GM12801 (cell line): ENCODE data around the gene TTC23.

Experiments used
- TF ChIP-seq, protein P1 (sequence below): IDR thresholded peaks from one replicate; pipeline ENCODE4 v1.5.1; 2011; ENCODE audit warnings: control low read depth; ENCODE audit not compliant: insufficient read length; ENCODE audit errors: extremely low read depth

TTC23 gene

DNA sequence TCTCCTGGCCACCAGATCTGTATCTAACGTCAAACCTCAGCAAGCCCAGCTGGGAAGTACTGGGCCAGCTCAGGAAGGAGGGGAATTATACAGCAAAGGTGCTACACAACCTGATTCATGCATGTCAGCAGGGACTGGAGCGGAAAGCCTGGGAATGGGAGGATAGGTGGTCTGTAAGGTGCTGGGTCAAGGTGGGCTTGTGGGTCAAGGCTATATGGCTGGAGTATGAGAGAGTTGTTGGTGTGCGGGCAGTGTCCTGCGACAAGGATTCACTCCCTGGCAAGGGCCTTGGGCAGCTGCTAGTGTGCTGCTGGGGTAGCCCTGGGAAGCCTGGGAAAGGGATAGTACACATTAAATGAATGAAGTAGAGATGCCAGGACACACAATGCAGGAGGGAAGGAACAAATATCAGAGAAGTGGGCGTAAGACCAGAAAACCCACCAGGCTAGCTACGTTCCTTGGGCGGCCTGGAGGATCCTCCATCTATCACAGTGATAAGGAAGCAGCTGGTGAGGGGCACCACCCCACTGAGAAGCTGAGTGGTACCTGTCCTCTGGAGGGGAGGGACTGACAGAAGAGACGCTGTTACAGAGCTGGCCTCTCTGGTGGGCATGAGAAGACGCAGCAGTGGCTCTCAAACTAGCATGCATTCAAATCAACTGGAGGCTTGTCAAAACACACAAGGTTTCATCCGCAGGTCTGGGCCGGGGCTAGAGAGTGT lies 153.0 kb downstream of the TTC23 start:
- TF ChIP-seq, protein P1, sequence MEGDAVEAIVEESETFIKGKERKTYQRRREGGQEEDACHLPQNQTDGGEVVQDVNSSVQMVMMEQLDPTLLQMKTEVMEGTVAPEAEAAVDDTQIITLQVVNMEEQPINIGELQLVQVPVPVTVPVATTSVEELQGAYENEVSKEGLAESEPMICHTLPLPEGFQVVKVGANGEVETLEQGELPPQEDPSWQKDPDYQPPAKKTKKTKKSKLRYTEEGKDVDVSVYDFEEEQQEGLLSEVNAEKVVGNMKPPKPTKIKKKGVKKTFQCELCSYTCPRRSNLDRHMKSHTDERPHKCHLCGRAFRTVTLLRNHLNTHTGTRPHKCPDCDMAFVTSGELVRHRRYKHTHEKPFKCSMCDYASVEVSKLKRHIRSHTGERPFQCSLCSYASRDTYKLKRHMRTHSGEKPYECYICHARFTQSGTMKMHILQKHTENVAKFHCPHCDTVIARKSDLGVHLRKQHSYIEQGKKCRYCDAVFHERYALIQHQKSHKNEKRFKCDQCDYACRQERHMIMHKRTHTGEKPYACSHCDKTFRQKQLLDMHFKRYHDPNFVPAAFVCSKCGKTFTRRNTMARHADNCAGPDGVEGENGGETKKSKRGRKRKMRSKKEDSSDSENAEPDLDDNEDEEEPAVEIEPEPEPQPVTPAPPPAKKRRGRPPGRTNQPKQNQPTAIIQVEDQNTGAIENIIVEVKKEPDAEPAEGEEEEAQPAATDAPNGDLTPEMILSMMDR: no peak

DNA sequence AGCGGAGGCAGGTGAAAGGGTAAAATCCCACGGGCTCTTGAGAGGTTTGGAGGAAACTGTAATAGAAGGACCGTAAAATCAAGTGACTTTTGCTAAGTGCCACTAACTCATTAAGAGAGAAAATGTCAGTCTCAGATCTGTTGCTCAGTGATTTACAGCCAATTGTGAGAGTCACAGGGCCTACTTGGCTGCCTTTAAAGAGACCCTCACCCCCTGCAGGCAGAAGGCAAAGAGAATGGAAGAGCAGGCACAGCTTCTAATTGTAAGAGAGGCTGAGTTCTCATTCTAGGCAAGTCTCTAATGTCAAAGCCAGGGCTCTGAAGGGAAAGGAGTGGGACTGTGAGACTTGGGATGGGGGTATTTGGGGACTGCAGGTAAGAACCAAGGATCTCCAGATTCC lies 153.8 kb downstream of the TTC23 start:
- TF ChIP-seq, protein P1: no peak

DNA sequence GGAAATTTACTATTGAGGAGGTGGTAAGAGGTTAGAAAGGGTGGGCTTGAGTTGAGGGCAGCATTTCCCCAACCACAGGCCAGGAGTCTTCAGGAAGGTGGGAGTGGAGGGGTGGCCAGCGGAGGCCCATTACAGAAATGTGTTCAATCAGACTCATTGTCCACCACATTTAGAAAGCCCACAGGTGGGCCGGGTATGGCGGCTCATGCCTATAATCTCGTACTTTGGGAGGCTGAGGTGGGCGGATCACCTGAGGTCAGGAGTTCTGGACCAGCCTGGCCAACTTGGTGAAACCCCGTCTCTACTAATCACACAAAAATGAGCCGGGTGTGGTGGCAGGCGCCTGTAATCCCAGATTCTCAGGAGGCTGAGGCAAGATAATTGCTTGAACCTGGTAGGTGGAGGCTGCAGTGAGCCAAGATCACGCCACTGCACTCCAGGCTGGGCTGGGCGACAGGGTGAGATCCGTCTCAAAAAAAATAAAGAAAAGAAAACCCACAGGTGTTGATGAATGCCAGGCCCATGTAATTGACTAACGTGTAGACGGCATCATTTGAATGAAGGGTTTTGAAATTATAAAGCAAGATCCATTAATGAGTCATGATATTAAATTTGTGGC lies 156.7 kb downstream of the TTC23 start:
- TF ChIP-seq, protein P1: no peak

DNA sequence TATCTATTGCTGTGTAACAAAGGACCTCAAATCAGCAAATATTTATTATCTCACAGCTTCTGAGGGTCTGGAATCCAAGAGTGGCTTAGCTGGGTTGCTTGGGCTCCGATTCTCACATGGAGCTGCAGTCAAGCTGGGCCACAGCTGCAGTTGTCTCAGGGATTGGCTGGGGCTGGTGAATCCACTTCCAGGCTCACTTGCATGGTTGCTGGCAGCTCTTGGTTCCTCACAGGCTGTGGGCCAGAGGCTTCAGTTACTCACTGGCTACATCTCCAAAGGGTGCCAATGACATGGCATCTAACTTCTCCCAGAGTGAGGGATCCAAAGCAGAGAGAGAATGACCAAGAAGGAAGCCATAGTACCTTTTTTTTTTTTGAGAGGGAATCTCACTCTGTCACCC lies 158.4 kb downstream of the TTC23 start:
- TF ChIP-seq, protein P1: no peak

DNA sequence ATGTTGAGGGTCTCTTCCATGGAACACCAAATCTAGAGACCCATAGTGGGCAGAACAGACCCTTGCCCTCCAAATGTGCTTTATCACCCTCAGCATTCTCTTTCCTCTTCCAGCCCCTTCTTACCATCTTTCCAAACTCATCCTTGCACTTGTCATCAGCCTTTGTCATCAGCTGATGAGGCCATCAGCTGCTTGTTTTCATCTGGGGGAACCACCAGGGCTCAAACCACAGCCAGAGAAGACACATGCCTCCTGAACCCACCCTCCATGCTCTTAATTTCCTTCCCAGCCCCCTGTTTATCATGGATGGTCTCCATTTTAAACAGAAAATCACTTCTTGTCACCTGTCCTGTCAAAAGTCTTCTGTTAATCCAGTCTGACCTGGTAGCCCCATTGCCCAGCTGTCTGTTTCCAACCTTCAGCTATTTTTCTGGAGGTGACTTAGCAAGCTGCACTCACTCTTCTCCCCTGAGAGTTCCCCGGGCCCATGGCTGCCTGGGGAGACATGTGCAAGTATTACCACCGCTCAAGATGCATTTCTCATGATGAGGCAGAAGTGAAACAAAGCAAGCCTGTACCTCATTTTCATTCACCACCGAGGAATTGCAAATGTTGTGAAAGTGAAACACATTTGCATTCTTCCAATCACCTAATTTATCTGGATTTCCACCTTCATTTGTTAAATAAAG lies 159.2 kb downstream of the TTC23 start:
- TF ChIP-seq, protein P1: no peak

DNA sequence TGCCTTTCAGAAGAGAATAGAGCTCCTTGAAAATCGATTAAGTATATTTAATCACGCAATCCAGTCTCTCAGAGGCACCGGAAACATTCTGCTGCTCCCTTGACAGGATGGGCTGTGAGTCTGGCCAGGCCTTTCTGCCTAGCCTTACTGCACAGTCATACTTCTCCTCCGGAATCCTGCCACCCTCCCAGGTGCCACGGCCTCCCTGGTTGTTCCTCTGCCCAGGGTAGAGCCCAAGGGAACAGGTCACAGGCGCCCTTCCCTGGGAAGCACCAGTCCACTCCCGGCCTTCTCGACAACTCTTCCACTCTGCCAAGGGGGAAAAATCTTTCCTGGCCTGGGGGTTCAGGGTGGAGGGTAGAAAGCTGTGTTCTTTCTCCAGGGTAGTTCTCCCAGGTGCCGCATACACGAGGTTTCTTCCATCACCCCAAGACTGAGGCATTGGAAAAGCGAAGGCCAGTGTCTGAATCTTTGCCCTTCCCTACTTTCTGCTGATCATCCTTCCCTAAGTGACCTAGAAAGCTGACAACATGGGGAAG lies 161.9 kb downstream of the TTC23 start:
- TF ChIP-seq, protein P1: no peak

DNA sequence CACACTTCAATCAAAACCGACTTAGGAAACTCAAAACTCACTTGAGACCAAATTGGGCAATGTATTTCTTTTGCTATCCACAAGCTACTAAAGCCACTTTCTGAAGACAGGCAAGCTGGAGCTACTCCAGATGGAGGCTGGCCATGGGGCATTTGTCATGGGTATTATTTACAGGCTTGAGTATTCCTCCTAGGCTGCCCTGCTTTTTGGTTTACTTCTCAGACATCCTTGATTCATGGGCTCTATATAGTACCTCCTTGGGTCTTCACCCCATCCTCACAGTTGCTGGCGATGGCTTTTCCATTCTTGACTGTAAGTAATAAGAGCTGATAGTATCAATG lies 163.1 kb downstream of the TTC23 start:
- TF ChIP-seq, protein P1: no peak
